Liver (tissue), 3 donors: ENCODE results near the gene CD164.

Source experiments
- ATF3 ChIP-seq: IDR thresholded peaks from 2 replicates; pipeline ENCODE4 v1.6.1; 2016; ENCODE audit warnings: antibody characterized with exemption
- CTCF ChIP-seq: fragments of 150-350 bp; IDR thresholded peaks from 2 replicates; pipeline ENCODE4 v1.5.1; 2017; ENCODE audit warnings: improper control_type of control experiment, low read depth, low read length; ENCODE audit not compliant: missing input control
- EGR1 ChIP-seq, 2 donors: IDR thresholded peaks; 2 replicates each; pipeline ENCODE4 v1.6.1; 2016 to 2018; ENCODE audit warnings: antibody characterized with exemption in 2 of 2, low read depth in 2 of 2
- FOXA1 ChIP-seq: IDR thresholded peaks from 2 replicates; pipeline ENCODE4 v1.6.1; 2016; ENCODE audit warnings: antibody characterized with exemption
- FOXA2 ChIP-seq: IDR thresholded peaks from 2 replicates; pipeline ENCODE4 v1.6.1; 2016; ENCODE audit warnings: antibody characterized with exemption
- GABPA ChIP-seq, 2 donors: IDR thresholded peaks in 1 of 2; conservative IDR thresholded peaks in 1 of 2; 2 replicates each; pipeline ENCODE4 v1.6.1; 2016; ENCODE audit warnings: antibody characterized with exemption in 2 of 2, mild to moderate bottlenecking in 1 of 2, moderate library complexity in 1 of 2
- JUND ChIP-seq, 2 donors: IDR thresholded peaks; 2 replicates each; pipeline ENCODE4 v1.6.1; 2016; ENCODE audit warnings: antibody characterized with exemption in 2 of 2
- RAD21 ChIP-seq, 2 donors: IDR thresholded peaks; 2 replicates each; pipeline ENCODE4 v1.6.1; 2016; ENCODE audit warnings: antibody characterized with exemption in 2 of 2, mild to moderate bottlenecking in 2 of 2
- REST ChIP-seq: IDR thresholded peaks from 2 replicates; pipeline ENCODE4 v1.6.1; 2016; ENCODE audit warnings: antibody characterized with exemption, mild to moderate bottlenecking
- SP1 ChIP-seq: IDR thresholded peaks from 2 replicates; pipeline ENCODE4 v1.6.1; 2018; ENCODE audit warnings: antibody characterized with exemption, mild to moderate bottlenecking
- donor health status: healthy.
- donor health status: healthy.

GRCh38 chr6:109420751-109421150 lies 38.5 kb upstream of the CD164 start:
- TF ChIP-seq CTCF, result no peak
- no peak for TF ChIP-seq ATF3
- TF ChIP-seq REST, result no peak
- TF ChIP-seq JUND (IDR thresholded peaks at IDR 0.05), result no peak
- TF ChIP-seq GABPA (IDR thresholded peaks at IDR 0.05 in 1 of 2, conservative IDR thresholded peaks at IDR 0.05 in 1 of 2), result no peak
- no peak for TF ChIP-seq EGR1 (IDR thresholded peaks at IDR 0.05; ENCODE audit: low read depth in 2 of 2)
- TF ChIP-seq RAD21 (IDR thresholded peaks at IDR 0.05), result no peak
- no peak for TF ChIP-seq FOXA1
- TF ChIP-seq SP1, result no peak
- TF ChIP-seq FOXA2, result no peak
